Neural cell (in vitro differentiated cells): ENCODE data around the gene SPAG16.
A peak's percentile ranks its signal among the peaks of the same experiment; 100 is the strongest.

ENCODE experiments used
- EP300 ChIP-seq: fragments of 450-650 bp; conservative IDR thresholded peaks from 2 replicates; pipeline ENCODE4 v1.6.1; 2014; ENCODE audit warnings: antibody characterized with exemption, mild to moderate bottlenecking, moderate library complexity; ENCODE audit not compliant: poor library complexity, severe bottlenecking
- MXI1 ChIP-seq: fragments of 450-650 bp; conservative IDR thresholded peaks from 2 replicates; pipeline ENCODE4 v1.6.1; 2014; ENCODE audit warnings: antibody characterized with exemption, mild to moderate bottlenecking; ENCODE audit not compliant: poor library complexity, severe bottlenecking
- POLR2AphosphoS5 ChIP-seq: IDR thresholded peaks from 2 replicates; pipeline ENCODE4 v1.6.1; 2012
- TF ChIP-seq, protein P1 (sequence below): fragments of 450-650 bp; IDR thresholded peaks from 2 replicates; pipeline ENCODE4 v1.5.1; 2014; ENCODE audit warnings: antibody characterized with exemption, mild to moderate bottlenecking, moderate library complexity; ENCODE audit not compliant: poor library complexity, severe bottlenecking

DNA sequence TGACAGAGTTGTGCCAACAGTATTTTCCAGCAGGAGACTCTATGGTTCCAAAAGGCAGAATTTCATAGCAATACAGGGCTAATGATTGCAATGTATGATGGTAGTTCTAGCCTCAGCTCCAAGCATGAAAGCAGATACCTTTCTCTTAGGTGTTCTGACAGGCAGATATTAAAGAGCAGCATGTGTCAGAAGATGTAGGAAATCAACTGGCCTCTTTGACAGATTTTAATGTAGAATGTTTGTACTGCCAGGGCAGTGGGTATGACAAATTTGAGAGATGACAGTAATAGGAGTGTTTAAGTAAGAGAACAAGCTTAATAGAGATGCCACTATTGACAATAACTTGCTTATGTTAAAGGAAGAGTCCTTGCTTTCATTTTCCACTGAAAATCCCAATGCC lies 1105.1 kb downstream of the SPAG16 start:
- TF ChIP-seq, protein P1, sequence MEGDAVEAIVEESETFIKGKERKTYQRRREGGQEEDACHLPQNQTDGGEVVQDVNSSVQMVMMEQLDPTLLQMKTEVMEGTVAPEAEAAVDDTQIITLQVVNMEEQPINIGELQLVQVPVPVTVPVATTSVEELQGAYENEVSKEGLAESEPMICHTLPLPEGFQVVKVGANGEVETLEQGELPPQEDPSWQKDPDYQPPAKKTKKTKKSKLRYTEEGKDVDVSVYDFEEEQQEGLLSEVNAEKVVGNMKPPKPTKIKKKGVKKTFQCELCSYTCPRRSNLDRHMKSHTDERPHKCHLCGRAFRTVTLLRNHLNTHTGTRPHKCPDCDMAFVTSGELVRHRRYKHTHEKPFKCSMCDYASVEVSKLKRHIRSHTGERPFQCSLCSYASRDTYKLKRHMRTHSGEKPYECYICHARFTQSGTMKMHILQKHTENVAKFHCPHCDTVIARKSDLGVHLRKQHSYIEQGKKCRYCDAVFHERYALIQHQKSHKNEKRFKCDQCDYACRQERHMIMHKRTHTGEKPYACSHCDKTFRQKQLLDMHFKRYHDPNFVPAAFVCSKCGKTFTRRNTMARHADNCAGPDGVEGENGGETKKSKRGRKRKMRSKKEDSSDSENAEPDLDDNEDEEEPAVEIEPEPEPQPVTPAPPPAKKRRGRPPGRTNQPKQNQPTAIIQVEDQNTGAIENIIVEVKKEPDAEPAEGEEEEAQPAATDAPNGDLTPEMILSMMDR = no peak
- no peak for TF ChIP-seq MXI1
- peak; percentile 97 for TF ChIP-seq EP300
- TF ChIP-seq POLR2AphosphoS5 = peak; percentile 81
